Measurements from ENCODE around the gene BHLHE40. TPM values are rescaled to one million over a fixed set of nuclear protein-coding genes. Genes with fewer than 3 reads are reported as not detected.

BHLHE40 gene
- total and polyA plus RNA-seq, 2 of the 13 experiments (the other 11 are each of a cell fraction or from before 2014, with no cell fraction given) = 1.8 to 51.0 TPM

GRCh38 chr3:5016211-5017161 is 37.2 kb downstream of the BHLHE40 start (continued):
- TF ChIP-seq ZNF33A (CRISPR knock-in tag; IDR thresholded peaks at IDR 0.05; ENCODE audit: borderline replicate concordance) = no peak
- no peak for TF ChIP-seq SPEN (CRISPR knock-in tag; IDR thresholded peaks at IDR 0.05; ENCODE audit: low read depth)
- no peak for TF ChIP-seq CCAR2 (optimal IDR thresholded peaks at IDR 0.05; ENCODE audit: low read depth, low read length)
- no peak for TF ChIP-seq ZSCAN29 (CRISPR knock-in tag; conservative IDR thresholded peaks at IDR 0.05)
- no peak for TF ChIP-seq GMEB1 (CRISPR knock-in tag; IDR thresholded peaks at IDR 0.05; ENCODE audit: borderline replicate concordance)
- peak; percentile 78 for TF ChIP-seq TGIF2 (CRISPR knock-in tag; IDR thresholded peaks at IDR 0.05)
- no peak for TF ChIP-seq ARNT (IDR thresholded peaks at IDR 0.05)
- TF ChIP-seq MAZ (IDR thresholded peaks at IDR 0.05; ENCODE audit: borderline replicate concordance, low read depth, low read length) = no peak
- TF ChIP-seq MAZ (CRISPR knock-in tag; IDR thresholded peaks at IDR 0.05; ENCODE audit: low read depth) = 0 out of 2 replicates have a peak, but pooled peaks have one; percentile 18
- TF ChIP-seq ZNF788 (CRISPR knock-in tag; IDR thresholded peaks at IDR 0.05; ENCODE audit: borderline replicate concordance) = 0 out of 2 replicates have a peak, but pooled peaks have one; percentile 38
- no peak for TF ChIP-seq ZBTB7B (CRISPR knock-in tag; IDR thresholded peaks at IDR 0.05)
- no peak for TF ChIP-seq ZNF570 (CRISPR knock-in tag; IDR thresholded peaks at IDR 0.05; ENCODE audit: borderline replicate concordance)
- 0 out of 2 replicates have a peak, but pooled peaks have one; percentile 43 for TF ChIP-seq DNMT3B (CRISPR knock-in tag; conservative IDR thresholded peaks at IDR 0.05)
- TF ChIP-seq NPAS2 (CRISPR knock-in tag; IDR thresholded peaks at IDR 0.05; ENCODE audit: borderline replicate concordance) = no peak
- TF ChIP-seq MED8 (CRISPR knock-in tag; IDR thresholded peaks at IDR 0.05; ENCODE audit: insufficient replicate concordance) = no peak
- TF ChIP-seq ASH2L (IDR thresholded peaks at IDR 0.05; ENCODE audit: insufficient read length, low read depth, low read length) = no peak
- no peak for TF ChIP-seq SYNCRIP (IDR thresholded peaks at IDR 0.05; ENCODE audit: insufficient read depth, low read depth, low read length)
- TF ChIP-seq SP2 (CRISPR knock-in tag; IDR thresholded peaks at IDR 0.05) = no peak
- TF ChIP-seq TCF7 (IDR thresholded peaks at IDR 0.05; ENCODE audit: low read depth) = no peak
- 0 out of 2 replicates have a peak, but pooled peaks have one; percentile 46 for TF ChIP-seq SIX4 (CRISPR knock-in tag; IDR thresholded peaks at IDR 0.05)
- no peak for TF ChIP-seq ZFAT (CRISPR knock-in tag; conservative IDR thresholded peaks at IDR 0.05)
- TF ChIP-seq ZNF703 (CRISPR knock-in tag; IDR thresholded peaks at IDR 0.05; ENCODE audit: borderline replicate concordance) = no peak
- TF ChIP-seq, protein P1, sequence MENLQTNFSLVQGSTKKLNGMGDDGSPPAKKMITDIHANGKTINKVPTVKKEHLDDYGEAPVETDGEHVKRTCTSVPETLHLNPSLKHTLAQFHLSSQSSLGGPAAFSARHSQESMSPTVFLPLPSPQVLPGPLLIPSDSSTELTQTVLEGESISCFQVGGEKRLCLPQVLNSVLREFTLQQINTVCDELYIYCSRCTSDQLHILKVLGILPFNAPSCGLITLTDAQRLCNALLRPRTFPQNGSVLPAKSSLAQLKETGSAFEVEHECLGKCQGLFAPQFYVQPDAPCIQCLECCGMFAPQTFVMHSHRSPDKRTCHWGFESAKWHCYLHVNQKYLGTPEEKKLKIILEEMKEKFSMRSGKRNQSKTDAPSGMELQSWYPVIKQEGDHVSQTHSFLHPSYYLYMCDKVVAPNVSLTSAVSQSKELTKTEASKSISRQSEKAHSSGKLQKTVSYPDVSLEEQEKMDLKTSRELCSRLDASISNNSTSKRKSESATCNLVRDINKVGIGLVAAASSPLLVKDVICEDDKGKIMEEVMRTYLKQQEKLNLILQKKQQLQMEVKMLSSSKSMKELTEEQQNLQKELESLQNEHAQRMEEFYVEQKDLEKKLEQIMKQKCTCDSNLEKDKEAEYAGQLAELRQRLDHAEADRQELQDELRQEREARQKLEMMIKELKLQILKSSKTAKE (CRISPR knock-in tag; IDR thresholded peaks at IDR 0.05; ENCODE audit: borderline replicate concordance) = peak; percentile 94
- TF ChIP-seq ATF3 (CRISPR knock-in tag; IDR thresholded peaks at IDR 0.05) = peak; percentile 51; the same call in 1 of the 2 replicates
- TF ChIP-seq ZNF746 (CRISPR knock-in tag; IDR thresholded peaks at IDR 0.05) = no peak
- TF ChIP-seq RAD21 (CRISPR knock-in tag; IDR thresholded peaks at IDR 0.05) = no peak
